Stimulated activated effector memory CD8-positive, alpha-beta T cell treated with anti-CD3 and anti-CD28 coated beads, Interleukin-12 subunit alpha, Interleukin-12 subunit beta, amount 100 ng/mL, for 72 hours (primary cell): Measurements from ENCODE around the gene FAR2.
"Not testable (repeated sequence)": the region's sequence is repeated elsewhere in the genome, so short reads cannot be mapped to it uniquely, and the experiment has no call there.

ENCODE experiments used
- ATAC-seq: fragments of 150-1000 bp; cut with Tn5 transposase; 2 replicates; pipeline ENCODE4 v1.10.0; 2021
- DNase-seq, 2 donors: peaks; one replicate each; pipeline ENCODE4 v3.0.0; 2021 to 2022; ENCODE audit warnings: low spot score in 2 of 2
- H3K27ac Mint-ChIP-seq: one replicate; pipeline ENCODE4 v1.8.0; 2022; ENCODE audit warnings: mild to moderate bottlenecking, mixed read lengths
- H3K36me3 Mint-ChIP-seq: one replicate; pipeline ENCODE4 v1.8.0; 2022; ENCODE audit warnings: mild to moderate bottlenecking, mixed read lengths
- H3K4me1 Mint-ChIP-seq: one replicate; pipeline ENCODE4 v1.8.0; 2022; ENCODE audit warnings: mixed read lengths
- H3K4me3 Mint-ChIP-seq: one replicate; pipeline ENCODE4 v1.8.0; 2022; ENCODE audit warnings: mild to moderate bottlenecking, mixed read lengths
- H3K9me3 Mint-ChIP-seq: one replicate; pipeline ENCODE4 v1.8.0; 2022; ENCODE audit warnings: mixed read lengths

The FAR2 gene

GRCh38 chr12:29257687-29258086, 108.6 kb downstream of the FAR2 start:
- not testable (repeated sequence) for H3K36me3 Mint-ChIP-seq, H3K27ac Mint-ChIP-seq, H3K4me1 Mint-ChIP-seq, H3K4me3 Mint-ChIP-seq, DNase-seq, ATAC-seq
- H3K9me3 Mint-ChIP-seq, result peaks cover 14% of the 10 kb centered on the region

- Mint-ChIP-seq H3K36me3 (no peaks in the 10 kb centered on the region), H3K9me3 (peaks cover 19% of the 10 kb centered on the region), H3K4me3 (no peak overlapping the region)
Observed at GRCh38 chr12:29264424-29264823, 115.3 kb downstream of the FAR2 start.

DNA sequence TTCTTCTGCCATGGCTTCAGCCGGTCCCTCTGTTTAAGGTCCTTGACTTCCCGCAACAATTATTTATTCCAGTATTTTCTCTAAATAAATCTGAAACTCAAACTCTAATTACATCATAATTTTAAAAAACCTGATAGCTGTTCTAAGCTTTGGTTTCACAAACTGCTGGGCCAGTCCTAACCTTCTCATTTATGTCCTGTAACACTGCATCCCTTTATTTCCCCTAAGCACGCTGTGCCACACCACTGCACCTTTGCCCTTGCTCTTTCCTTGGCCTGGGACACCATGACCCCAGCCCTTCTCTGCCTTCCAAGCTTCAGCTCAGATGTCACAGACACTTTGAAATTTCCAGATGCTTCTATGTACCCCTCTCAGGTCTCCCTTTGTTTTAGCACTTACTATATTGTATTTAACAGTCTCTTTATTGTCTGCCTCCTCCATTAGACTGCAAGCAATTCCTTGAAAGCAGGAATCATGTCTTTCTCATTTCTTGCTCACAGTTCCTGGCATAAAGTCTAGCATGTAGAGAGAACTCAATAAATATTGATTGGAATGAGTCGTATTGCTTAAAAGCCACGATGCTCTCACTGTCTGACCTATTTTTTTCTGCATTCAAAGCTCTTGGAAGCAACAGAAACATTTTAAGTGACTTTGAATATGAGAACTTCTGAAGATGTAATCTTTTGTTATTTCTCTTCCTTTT, 120.8 kb downstream of the FAR2 start:
- no peak overlapping the region for H3K27ac Mint-ChIP-seq
- DNase-seq (no peak), ATAC-seq (no peak)
- no peaks in the 10 kb centered on the region for H3K4me1 Mint-ChIP-seq
- H3K4me3 Mint-ChIP-seq, result no peak overlapping the region
- H3K9me3 Mint-ChIP-seq, result no peaks in the 10 kb centered on the region
- H3K36me3 Mint-ChIP-seq, result no peaks in the 10 kb centered on the region

More at GRCh38 chr12:29264424-29264823, 115.3 kb downstream of the FAR2 start:
- Mint-ChIP-seq H3K27ac (no peak overlapping the region), H3K4me1 (no peaks in the 10 kb centered on the region)
- ATAC-seq (no peak), DNase-seq (no peak)

- H3K27ac Mint-ChIP-seq, result no peak overlapping the region
- ATAC-seq (no peak), DNase-seq (no peak)
- no peaks in the 10 kb centered on the region for H3K4me1 Mint-ChIP-seq
- no peak overlapping the region for H3K4me3 Mint-ChIP-seq
- no peaks in the 10 kb centered on the region for H3K9me3 Mint-ChIP-seq
- no peaks in the 10 kb centered on the region for H3K36me3 Mint-ChIP-seq
Observed at GRCh38 chr12:29270446-29270845, 121.4 kb downstream of the FAR2 start.

DNA sequence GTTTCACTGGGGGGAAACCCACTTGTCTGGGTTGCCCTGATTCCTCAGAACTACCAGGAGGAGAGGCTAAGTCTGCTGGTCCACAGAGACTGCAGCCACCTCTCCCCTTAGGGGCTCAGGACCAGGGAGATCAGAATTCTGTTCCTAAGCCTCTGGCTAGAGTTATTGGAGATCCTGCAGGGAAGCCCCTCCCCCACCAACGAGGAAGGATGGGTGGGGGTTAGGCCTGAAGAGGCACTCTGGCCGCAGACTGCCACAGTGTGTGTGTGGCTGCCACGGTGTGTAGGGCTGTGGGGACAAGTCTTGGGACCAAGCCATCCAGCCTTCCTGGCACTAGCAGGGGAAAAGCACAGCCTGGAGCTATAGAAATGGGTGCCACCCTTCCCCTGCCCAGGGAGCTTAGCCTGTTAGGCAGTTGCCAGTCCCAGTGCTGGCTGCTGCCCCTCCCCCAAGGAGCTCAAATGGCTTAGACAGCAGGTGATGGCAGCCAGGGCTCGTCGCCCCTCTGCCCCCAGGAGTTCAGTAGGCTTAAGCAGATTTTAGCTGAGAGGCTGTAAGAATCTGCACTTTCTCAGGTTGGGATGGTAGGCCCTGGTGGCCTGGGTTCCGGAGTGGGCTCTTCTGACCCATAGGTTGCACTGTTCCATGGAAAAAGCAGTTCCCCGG, 124.2 kb downstream of the FAR2 start:
- DNase-seq (no peak), ATAC-seq (no peak)
- H3K4me3 Mint-ChIP-seq, result no peak overlapping the region
- H3K4me1 Mint-ChIP-seq, result no peaks in the 10 kb centered on the region
- H3K36me3 Mint-ChIP-seq, result no peaks in the 10 kb centered on the region
- H3K27ac Mint-ChIP-seq, result no peak overlapping the region
- H3K9me3 Mint-ChIP-seq, result no peaks in the 10 kb centered on the region

- no peak overlapping the region for H3K27ac Mint-ChIP-seq
- no peak overlapping the region for H3K4me3 Mint-ChIP-seq
- H3K9me3 Mint-ChIP-seq, result no peaks in the 10 kb centered on the region
- H3K36me3 Mint-ChIP-seq, result no peaks in the 10 kb centered on the region
- no peaks in the 10 kb centered on the region for H3K4me1 Mint-ChIP-seq
- DNase-seq, result no peak
- ATAC-seq, result no peak
Observed at GRCh38 chr12:29275834-29276233, 126.8 kb downstream of the FAR2 start.

DNA sequence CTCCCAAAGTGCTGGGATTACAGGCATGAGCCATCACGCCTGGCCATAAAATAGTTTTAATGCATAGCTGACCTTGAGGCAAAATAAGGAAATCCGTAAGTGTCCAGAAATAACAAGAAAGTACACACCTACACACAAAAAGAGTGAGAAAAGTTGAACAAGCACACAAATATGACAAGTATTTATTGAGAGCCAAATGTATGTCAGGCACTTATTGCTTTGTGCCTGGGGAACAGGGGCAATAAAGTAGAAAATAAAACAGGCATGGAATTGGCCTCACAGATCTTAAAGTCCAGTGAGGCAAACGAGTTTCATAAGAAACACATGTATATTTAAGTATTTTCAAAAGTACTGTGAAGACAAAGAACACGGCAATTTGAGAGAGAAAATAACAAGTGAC, 128.2 kb downstream of the FAR2 start:
- DNase-seq (no peak), ATAC-seq (no peak)
- no peaks in the 10 kb centered on the region for H3K4me1 Mint-ChIP-seq
- H3K27ac Mint-ChIP-seq, result no peak overlapping the region
- no peaks in the 10 kb centered on the region for H3K9me3 Mint-ChIP-seq
- H3K36me3 Mint-ChIP-seq, result no peaks in the 10 kb centered on the region
- H3K4me3 Mint-ChIP-seq, result no peak overlapping the region

DNA sequence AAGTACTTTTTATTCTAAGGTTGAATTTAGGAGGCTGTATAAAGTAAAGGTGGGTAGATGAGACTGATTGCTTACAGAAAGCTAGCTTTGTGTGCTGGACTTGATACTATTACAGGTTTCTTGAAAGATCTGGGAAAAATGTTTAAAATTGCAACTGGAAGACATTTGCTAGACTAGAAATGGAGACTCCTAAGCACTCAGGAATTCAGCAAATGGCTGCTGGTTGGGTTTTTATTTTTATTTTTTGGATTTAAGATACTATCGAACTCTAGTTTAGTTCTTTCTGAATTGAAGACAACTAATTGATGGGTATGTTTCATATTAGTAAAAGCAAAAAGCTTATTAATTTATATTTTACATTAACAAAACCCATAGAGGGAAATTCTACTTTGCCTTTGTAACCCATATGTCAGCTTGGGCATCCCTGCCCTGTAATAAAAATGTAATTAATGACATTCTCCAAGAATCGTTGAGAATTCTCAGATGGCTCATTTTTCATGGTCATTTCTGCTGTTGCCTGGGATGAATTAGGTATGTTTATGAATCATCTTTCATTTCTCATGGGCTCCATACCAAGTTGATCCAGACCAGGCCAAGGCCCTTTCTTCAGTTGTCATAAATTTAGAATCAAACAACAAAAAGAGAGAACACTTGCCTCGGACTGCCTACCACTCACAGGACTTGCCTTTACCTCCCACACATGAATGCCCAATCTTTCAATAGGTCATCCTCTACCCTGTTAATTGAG, 129.8 kb downstream of the FAR2 start:
- Mint-ChIP-seq H3K36me3 (no peaks in the 10 kb centered on the region), H3K27ac (no peak overlapping the region), H3K9me3 (no peaks in the 10 kb centered on the region), H3K4me3 (no peak overlapping the region), H3K4me1 (no peaks in the 10 kb centered on the region)
- DNase-seq, result no peak
- no peak for ATAC-seq

DNA sequence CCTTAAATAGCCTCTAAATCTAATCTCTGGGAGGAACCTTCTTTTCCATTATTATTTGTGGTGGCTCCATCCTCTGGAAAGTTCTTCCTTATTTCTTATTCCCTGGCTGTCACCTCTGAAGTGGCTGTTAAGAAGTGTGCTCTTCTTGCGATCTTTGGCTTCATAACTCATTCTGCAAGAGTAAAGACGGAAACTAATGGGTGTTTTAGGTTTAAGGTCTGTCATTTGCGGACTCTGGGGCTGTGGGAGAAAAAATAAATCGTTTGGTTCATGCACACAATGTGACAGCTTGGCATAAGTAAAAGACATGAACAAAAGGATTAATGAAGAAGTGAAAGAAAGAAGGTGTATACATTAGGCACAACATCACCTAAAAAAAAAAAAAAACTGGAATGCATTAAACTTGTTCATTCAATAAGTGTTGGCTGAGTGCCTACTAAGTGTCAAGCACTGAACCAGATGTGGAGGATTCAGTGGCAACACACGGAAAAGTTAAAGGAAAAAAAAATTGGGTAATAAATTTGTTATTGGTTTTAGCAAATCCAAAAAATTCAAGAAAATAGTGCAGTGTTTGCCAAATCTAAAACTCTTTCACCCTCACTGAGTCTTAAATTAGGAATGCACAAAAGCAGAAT, 132.4 kb downstream of the FAR2 start:
- no peaks in the 10 kb centered on the region for H3K9me3 Mint-ChIP-seq
- no peaks in the 10 kb centered on the region for H3K4me1 Mint-ChIP-seq
- H3K4me3 Mint-ChIP-seq, result no peak overlapping the region
- H3K36me3 Mint-ChIP-seq, result no peaks in the 10 kb centered on the region
- H3K27ac Mint-ChIP-seq, result no peak overlapping the region
- ATAC-seq, result no peak
- DNase-seq, result no peak

DNA sequence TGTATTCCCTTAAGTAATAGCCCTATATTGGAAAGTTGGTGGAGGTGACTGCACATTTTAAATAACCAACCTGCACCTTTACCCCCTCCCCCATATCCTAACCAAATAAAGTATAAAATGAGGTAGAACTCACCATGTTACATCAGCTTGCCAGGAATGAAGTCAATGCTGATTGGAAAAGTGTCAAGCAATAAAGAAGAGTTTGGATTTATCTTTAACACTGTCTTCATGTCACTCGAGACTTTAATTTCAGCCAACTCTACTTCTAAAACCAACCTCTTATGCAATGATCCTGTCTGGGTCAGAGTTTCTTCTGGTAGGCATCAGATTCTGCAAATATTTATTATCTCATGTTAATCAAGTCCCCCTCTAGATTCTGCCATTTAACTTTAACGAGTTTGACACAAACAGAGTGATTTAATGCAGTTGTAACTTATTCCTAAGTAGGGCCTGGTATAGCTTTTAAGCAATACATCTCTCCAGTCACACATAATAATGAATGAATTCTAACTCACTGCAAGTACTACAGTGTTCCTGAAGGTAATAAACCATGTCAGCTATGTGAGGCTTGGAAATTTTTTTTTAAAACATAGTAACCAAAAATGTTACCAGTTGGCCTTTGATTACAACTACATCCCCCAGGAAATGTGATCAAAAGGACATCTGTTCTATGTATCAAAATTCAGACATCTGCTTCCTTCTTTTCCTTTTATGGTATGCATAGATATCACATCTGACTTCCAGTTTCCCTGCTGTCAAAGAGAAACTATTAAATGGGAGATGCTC, 133.1 kb downstream of the FAR2 start:
- Mint-ChIP-seq H3K36me3 (no peaks in the 10 kb centered on the region), H3K27ac (no peak overlapping the region), H3K9me3 (no peaks in the 10 kb centered on the region), H3K4me3 (no peak overlapping the region), H3K4me1 (no peaks in the 10 kb centered on the region)
- DNase-seq (no peak), ATAC-seq (no peak)

GRCh38 chr12:29283969-29284700, 135.1 kb downstream of the FAR2 start:
- no peaks in the 10 kb centered on the region for H3K36me3 Mint-ChIP-seq
- no peaks in the 10 kb centered on the region for H3K9me3 Mint-ChIP-seq
- ATAC-seq (no peak), DNase-seq (no peak)
- H3K27ac Mint-ChIP-seq, result no peak overlapping the region
- H3K4me3 Mint-ChIP-seq, result no peak overlapping the region
- H3K4me1 Mint-ChIP-seq, result no peaks in the 10 kb centered on the region

- Mint-ChIP-seq H3K27ac (no peak overlapping the region), H3K36me3 (no peaks in the 10 kb centered on the region), H3K4me3 (no peak overlapping the region), H3K9me3 (no peaks in the 10 kb centered on the region), H3K4me1 (no peaks in the 10 kb centered on the region)
- DNase-seq, result no peak
- no peak for ATAC-seq
Observed at GRCh38 chr12:29286081-29286790, 137.2 kb downstream of the FAR2 start.

DNA sequence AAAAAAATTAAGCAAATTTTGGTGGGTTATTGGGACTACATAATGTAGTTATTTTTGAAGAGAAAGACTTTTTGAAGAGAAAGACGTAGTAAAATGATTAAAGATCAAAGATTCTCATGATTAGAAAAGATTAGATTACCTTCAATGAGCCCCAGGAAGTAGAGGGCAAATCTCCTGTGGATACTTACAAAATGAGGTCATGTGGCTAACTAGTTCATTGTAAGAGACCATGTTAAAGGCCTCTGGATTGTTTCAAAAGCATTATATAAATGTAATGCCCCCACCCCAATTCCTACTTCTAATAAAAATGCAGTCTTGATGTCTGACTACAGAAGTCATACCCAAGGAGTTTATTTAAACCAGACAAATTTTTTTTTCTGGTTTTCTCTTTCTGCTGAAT, 138.5 kb downstream of the FAR2 start:
- Mint-ChIP-seq H3K27ac (no peak overlapping the region), H3K4me3 (no peak overlapping the region), H3K9me3 (no peaks in the 10 kb centered on the region), H3K36me3 (no peaks in the 10 kb centered on the region), H3K4me1 (no peaks in the 10 kb centered on the region)
- no peak for DNase-seq
- no peak for ATAC-seq

GRCh38 chr12:29288031-29288430, 139.0 kb downstream of the FAR2 start:
- Mint-ChIP-seq H3K36me3 (no peaks in the 10 kb centered on the region), H3K9me3 (no peaks in the 10 kb centered on the region), H3K4me1 (no peaks in the 10 kb centered on the region), H3K4me3 (no peak overlapping the region), H3K27ac (no peak overlapping the region)
- no peak for DNase-seq
- ATAC-seq, result no peak
